DMS53 treated with DMSO at 0.1 percent for 48 hours (cell line): ENCODE measurements around the gene FAF1.
"Not testable (repeated sequence)": the region's sequence is repeated elsewhere in the genome, so short reads cannot be mapped to it uniquely, and the experiment has no call there.

Experiments used
- DNase-seq: peaks from one replicate; lab custom pipeline; 2025; ENCODE audit not compliant: unreplicated experiment; lab: John Stamatoyannopoulos, UW

FAF1 gene

GRCh38 chr1:50591598-50591997 is 368.5 kb downstream of the FAF1 start:
- DNase-seq, result no peak

- no peak for DNase-seq
These were observed 377.7 kb downstream of the FAF1 start for GRCh38 chr1:50582346-50582745.

GRCh38 chr1:50570066-50570468 is 390.0 kb downstream of the FAF1 start:
- no peak for DNase-seq

- DNase-seq, result no peak
These were observed 391.3 kb downstream of the FAF1 start for GRCh38 chr1:50568782-50569181.

- DNase-seq, result no peak
These were observed 393.7 kb downstream of the FAF1 start for GRCh38 chr1:50566405-50566804.

- no peak for DNase-seq
These were observed 395.6 kb downstream of the FAF1 start for GRCh38 chr1:50564417-50564816.

- no peak for DNase-seq
These were observed 398.0 kb downstream of the FAF1 start for GRCh38 chr1:50562106-50562505.

GRCh38 chr1:50559421-50559820 is 400.6 kb downstream of the FAF1 start:
- no peak for DNase-seq

- DNase-seq, result no peak
These were observed 406.1 kb downstream of the FAF1 start for GRCh38 chr1:50553921-50554320.

GRCh38 chr1:50548243-50548642 is 411.8 kb downstream of the FAF1 start:
- no peak for DNase-seq

GRCh38 chr1:50542362-50542761 is 417.7 kb downstream of the FAF1 start:
- DNase-seq, result no peak

- no peak for DNase-seq
These were observed 421.6 kb downstream of the FAF1 start for GRCh38 chr1:50538476-50538875.

- no peak for DNase-seq
These were observed 428.5 kb downstream of the FAF1 start for GRCh38 chr1:50531601-50532000.

GRCh38 chr1:50531027-50531426 is 429.0 kb downstream of the FAF1 start:
- no peak for DNase-seq

GRCh38 chr1:50529510-50529909 is 430.6 kb downstream of the FAF1 start:
- no peak for DNase-seq

GRCh38 chr1:50527987-50528320 is 432.1 kb downstream of the FAF1 start:
- not testable (repeated sequence) for DNase-seq

- DNase-seq, result no peak
These were observed 432.6 kb downstream of the FAF1 start for GRCh38 chr1:50527249-50527986.

GRCh38 chr1:50526431-50526830 is 433.6 kb downstream of the FAF1 start:
- DNase-seq, result no peak

- no peak for DNase-seq
These were observed 436.5 kb downstream of the FAF1 start for GRCh38 chr1:50523548-50523947.

GRCh38 chr1:50522691-50523342 is 437.2 kb downstream of the FAF1 start:
- DNase-seq, result no peak

- no peak for DNase-seq
These were observed 438.4 kb downstream of the FAF1 start for GRCh38 chr1:50521703-50522102.

- no peak for DNase-seq
These were observed 442.6 kb downstream of the FAF1 start for GRCh38 chr1:50517488-50517887.

- DNase-seq, result no peak
These were observed 444.0 kb downstream of the FAF1 start for GRCh38 chr1:50516056-50516455.
